ENCODE measurements around the gene FLT3LG. TPM values are rescaled to one million over a fixed set of nuclear protein-coding genes. Genes with fewer than 3 reads are reported as not detected.

Gene FLT3LG
- total and polyA plus RNA-seq, 9 of the 15 experiments (the other 6 are each of a cell fraction or from before 2014, with no cell fraction given) = 0.31 to 6.4 (median 1.1) TPM

DNA sequence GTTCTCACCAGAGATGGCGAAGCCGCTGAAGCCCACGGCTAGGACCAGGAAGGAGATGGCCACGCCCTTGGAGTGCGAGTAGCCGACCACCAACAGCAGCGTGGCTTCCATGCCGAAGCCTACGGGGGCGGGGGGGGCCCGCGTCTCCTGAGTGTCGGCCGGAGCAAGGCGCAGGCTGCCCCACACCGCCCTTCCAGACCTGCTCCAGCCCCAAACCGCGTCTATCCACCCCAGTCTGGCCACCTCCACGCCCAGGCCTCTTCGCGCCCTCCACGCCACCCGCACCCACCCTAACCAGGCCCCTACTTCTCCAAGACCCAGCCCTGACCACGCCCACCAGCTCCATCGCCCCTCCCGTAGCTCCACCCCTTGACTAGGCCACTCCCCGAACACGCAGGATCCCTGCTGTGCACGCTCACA is 42.7 kb upstream of the FLT3LG start (continued):
- TF ChIP-seq SIN3A (IDR thresholded peaks at IDR 0.05; ENCODE audit: borderline replicate concordance in 2 of 2, control insufficient read depth in 1 of 2, low read depth in 2 of 2, low read length in 2 of 2) = no peak
- TF ChIP-seq FOXK2 (conservative IDR thresholded peaks at IDR 0.05 in 1 of 2, IDR thresholded peaks at IDR 0.05 in 1 of 2; ENCODE audit: low read depth in 2 of 2) = no peak; a peak in 1 of 4 replicates
- no peak for TF ChIP-seq PHTF2 (CRISPR knock-in tag; IDR thresholded peaks at IDR 0.05)
- TF ChIP-seq CBFA2T3 (IDR thresholded peaks at IDR 0.05) = no peak
- no peak for TF ChIP-seq PBX2 (CRISPR knock-in tag; IDR thresholded peaks at IDR 0.05; ENCODE audit: low read depth)
- TF ChIP-seq PBX2 (tag; conservative IDR thresholded peaks at IDR 0.05; ENCODE audit: low read depth) = no peak
- TF ChIP-seq BCL6 (CRISPR knock-in tag; IDR thresholded peaks at IDR 0.05) = no peak
- TF ChIP-seq POLR2G (IDR thresholded peaks at IDR 0.05; ENCODE audit: low read depth, low read length) = peak; percentile 81
- TF ChIP-seq AFF1 (IDR thresholded peaks at IDR 0.05; ENCODE audit: low read depth in 1 of 2, partially characterized antibody in 2 of 2) = no peak
- no peak for TF ChIP-seq ATF3 (IDR thresholded peaks at IDR 0.05)
- TF ChIP-seq ATF3 (CRISPR knock-in tag; conservative IDR thresholded peaks at IDR 0.05) = no peak
- TF ChIP-seq ZNF316 (IDR thresholded peaks at IDR 0.05) = no peak
- TF ChIP-seq CTBP1 (IDR thresholded peaks at IDR 0.05; ENCODE audit: borderline replicate concordance) = no peak
- TF ChIP-seq POLR3A (IDR thresholded peaks at IDR 0.05; ENCODE audit: borderline replicate concordance, extremely low read depth, insufficient read depth, insufficient read length) = no peak
- TF ChIP-seq, protein P1, sequence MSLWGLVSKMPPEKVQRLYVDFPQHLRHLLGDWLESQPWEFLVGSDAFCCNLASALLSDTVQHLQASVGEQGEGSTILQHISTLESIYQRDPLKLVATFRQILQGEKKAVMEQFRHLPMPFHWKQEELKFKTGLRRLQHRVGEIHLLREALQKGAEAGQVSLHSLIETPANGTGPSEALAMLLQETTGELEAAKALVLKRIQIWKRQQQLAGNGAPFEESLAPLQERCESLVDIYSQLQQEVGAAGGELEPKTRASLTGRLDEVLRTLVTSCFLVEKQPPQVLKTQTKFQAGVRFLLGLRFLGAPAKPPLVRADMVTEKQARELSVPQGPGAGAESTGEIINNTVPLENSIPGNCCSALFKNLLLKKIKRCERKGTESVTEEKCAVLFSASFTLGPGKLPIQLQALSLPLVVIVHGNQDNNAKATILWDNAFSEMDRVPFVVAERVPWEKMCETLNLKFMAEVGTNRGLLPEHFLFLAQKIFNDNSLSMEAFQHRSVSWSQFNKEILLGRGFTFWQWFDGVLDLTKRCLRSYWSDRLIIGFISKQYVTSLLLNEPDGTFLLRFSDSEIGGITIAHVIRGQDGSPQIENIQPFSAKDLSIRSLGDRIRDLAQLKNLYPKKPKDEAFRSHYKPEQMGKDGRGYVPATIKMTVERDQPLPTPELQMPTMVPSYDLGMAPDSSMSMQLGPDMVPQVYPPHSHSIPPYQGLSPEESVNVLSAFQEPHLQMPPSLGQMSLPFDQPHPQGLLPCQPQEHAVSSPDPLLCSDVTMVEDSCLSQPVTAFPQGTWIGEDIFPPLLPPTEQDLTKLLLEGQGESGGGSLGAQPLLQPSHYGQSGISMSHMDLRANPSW (CRISPR knock-in tag; IDR thresholded peaks at IDR 0.05) = 0 out of 2 replicates have a peak, but pooled peaks have one; percentile 44
- TF ChIP-seq NFIX (CRISPR knock-in tag; IDR thresholded peaks at IDR 0.05; ENCODE audit: low read depth) = no peak
- TF ChIP-seq RBM34 (IDR thresholded peaks at IDR 0.05; ENCODE audit: borderline replicate concordance, insufficient read depth, low read length) = no peak
- TF ChIP-seq JUND (IDR thresholded peaks at IDR 0.05; ENCODE audit: borderline replicate concordance, low read depth, low read length) = no peak
- TF ChIP-seq JUND (tag; IDR thresholded peaks at IDR 0.05; ENCODE audit: borderline replicate concordance, low read depth, low read length) = no peak
